ENCODE data around the gene STH.

The STH gene

DNA sequence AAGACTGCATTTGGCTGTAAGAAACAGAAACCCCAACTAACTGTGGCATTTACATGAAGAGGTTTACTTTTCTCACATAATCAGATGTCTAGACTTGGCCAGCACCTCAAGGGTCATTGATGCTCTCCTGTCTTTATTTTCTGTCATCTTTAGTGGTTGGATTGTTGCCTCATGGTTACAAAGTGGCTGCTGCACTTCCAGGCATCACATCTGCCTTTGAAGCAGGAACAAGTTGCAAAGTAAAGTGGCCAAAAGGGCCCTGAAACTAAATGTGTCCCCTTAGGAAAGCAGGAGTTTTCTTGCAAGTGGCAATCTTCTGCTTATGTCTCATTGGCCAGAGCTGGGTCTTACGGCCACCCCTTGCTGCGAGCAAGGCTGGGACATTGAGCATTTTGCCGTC, 26.5 kb upstream of the STH start:
- Histone ChIP-seq H3K4me2 (ENCODE audit: low read length) (no peak overlapping the region), H3F3A (ENCODE audit: control insufficient read depth, insufficient read depth) (no peaks in the 10 kb centered on the region), H3K27ac (ENCODE audit: low read depth, low read length) (no peak overlapping the region), H3K4me1 (ENCODE audit: control insufficient read depth, low read length) (peaks cover 11% of the 10 kb centered on the region), H3K4me3 (ENCODE audit: low read length) (no peak overlapping the region), H3K27me3 (ENCODE audit: control insufficient read depth, low read length) (peaks cover 12% of the 10 kb centered on the region; the same call in 1 of the 2 replicates), H3K79me2 (ENCODE audit: control insufficient read depth, low read length) (no peaks in the 10 kb centered on the region), H4K20me1 (ENCODE audit: control insufficient read depth, insufficient read depth, low read depth, low read length) (no peaks in the 10 kb centered on the region), H3K9me3 (ENCODE audit: control insufficient read depth, insufficient read depth, low read length) (no peaks in the 10 kb centered on the region), H3K9me2 (replicated peaks; ENCODE audit: control insufficient read depth, low read length) (no peaks in the 10 kb centered on the region), H3K36me3 (ENCODE audit: control insufficient read depth, low read length) (no peaks in the 10 kb centered on the region)
- TF ChIP-seq EZH2phosphoT487 (IDR thresholded peaks at IDR 0.05; ENCODE audit: borderline replicate concordance, low read length): no peak
- TF ChIP-seq, protein P1, sequence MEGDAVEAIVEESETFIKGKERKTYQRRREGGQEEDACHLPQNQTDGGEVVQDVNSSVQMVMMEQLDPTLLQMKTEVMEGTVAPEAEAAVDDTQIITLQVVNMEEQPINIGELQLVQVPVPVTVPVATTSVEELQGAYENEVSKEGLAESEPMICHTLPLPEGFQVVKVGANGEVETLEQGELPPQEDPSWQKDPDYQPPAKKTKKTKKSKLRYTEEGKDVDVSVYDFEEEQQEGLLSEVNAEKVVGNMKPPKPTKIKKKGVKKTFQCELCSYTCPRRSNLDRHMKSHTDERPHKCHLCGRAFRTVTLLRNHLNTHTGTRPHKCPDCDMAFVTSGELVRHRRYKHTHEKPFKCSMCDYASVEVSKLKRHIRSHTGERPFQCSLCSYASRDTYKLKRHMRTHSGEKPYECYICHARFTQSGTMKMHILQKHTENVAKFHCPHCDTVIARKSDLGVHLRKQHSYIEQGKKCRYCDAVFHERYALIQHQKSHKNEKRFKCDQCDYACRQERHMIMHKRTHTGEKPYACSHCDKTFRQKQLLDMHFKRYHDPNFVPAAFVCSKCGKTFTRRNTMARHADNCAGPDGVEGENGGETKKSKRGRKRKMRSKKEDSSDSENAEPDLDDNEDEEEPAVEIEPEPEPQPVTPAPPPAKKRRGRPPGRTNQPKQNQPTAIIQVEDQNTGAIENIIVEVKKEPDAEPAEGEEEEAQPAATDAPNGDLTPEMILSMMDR (IDR thresholded peaks at IDR 0.05; ENCODE audit: low read depth, low read length, poor library complexity, severe bottlenecking): no peak

DNA sequence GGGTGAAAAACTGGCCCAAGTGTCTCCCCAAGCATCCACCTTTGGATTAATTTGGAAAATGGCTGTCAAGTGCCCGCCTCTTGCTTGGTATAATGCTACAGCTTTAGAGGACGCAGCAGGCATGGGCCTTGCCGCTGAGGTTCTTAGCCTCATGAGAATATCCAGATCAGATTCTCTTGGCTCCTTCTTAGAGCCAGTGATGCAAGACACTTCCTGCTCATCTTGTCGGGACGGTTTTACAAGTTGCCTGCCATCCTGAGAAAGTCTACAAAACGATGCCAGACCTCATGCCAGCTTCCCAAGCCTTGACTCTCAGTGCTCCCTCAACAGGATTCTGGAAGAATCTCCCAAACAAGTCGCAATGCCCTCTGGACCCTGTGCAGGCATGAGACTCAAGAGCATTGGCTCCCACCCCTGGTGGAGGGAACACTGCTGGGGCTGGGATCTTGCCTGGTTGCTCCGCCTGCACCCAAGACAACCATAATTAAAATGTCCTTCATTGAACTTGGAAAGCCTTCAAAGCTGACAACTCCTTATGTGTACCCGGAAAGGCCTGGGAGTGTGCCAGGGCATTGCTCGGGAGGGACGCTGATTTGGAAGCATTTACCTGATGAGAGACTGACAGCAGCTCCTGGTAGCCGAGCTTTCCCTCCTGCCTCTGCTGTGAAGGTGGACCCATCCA, 25.8 kb upstream of the STH start:
- Histone ChIP-seq H3F3A (ENCODE audit: control insufficient read depth, insufficient read depth) (no peaks in the 10 kb centered on the region), H3K9me3 (ENCODE audit: control insufficient read depth, insufficient read depth, low read length) (no peaks in the 10 kb centered on the region), H3K27ac (ENCODE audit: low read depth, low read length) (no peak overlapping the region), H3K4me2 (ENCODE audit: low read length) (no peak overlapping the region), H3K4me3 (ENCODE audit: low read length) (no peak overlapping the region), H3K36me3 (ENCODE audit: control insufficient read depth, low read length) (no peaks in the 10 kb centered on the region), H3K4me1 (ENCODE audit: control insufficient read depth, low read length) (peaks cover 11% of the 10 kb centered on the region), H4K20me1 (ENCODE audit: control insufficient read depth, insufficient read depth, low read depth, low read length) (no peaks in the 10 kb centered on the region), H3K9me2 (replicated peaks; ENCODE audit: control insufficient read depth, low read length) (no peaks in the 10 kb centered on the region), H3K79me2 (ENCODE audit: control insufficient read depth, low read length) (no peaks in the 10 kb centered on the region), H3K27me3 (ENCODE audit: control insufficient read depth, low read length) (peaks cover 12% of the 10 kb centered on the region; the same call in 1 of the 2 replicates)
- no peak for TF ChIP-seq EZH2phosphoT487 (IDR thresholded peaks at IDR 0.05; ENCODE audit: borderline replicate concordance, low read length)
- TF ChIP-seq, protein P1 (IDR thresholded peaks at IDR 0.05; ENCODE audit: low read depth, low read length, poor library complexity, severe bottlenecking): no peak

- H3K4me3 ChIP-seq (ENCODE audit: low read length): no peak overlapping the region
- TF ChIP-seq, protein P1 (IDR thresholded peaks at IDR 0.05; ENCODE audit: low read depth, low read length, poor library complexity, severe bottlenecking): no peak
- TF ChIP-seq EZH2phosphoT487 (IDR thresholded peaks at IDR 0.05; ENCODE audit: borderline replicate concordance, low read length): no peak
Measured at GRCh38 chr17:45973946-45974859, 24.8 kb upstream of the STH start.

More at GRCh38 chr17:45973946-45974859, 24.8 kb upstream of the STH start:
- no peaks in the 10 kb centered on the region for H3F3A ChIP-seq (ENCODE audit: control insufficient read depth, insufficient read depth)
- no peaks in the 10 kb centered on the region for H3K79me2 ChIP-seq (ENCODE audit: control insufficient read depth, low read length)
- no peaks in the 10 kb centered on the region for H3K36me3 ChIP-seq (ENCODE audit: control insufficient read depth, low read length)
- H4K20me1 ChIP-seq (ENCODE audit: control insufficient read depth, insufficient read depth, low read depth, low read length): no peaks in the 10 kb centered on the region
- no peaks in the 10 kb centered on the region for H3K9me2 ChIP-seq (replicated peaks; ENCODE audit: control insufficient read depth, low read length)
- peaks cover 12% of the 10 kb centered on the region; the same call in 1 of the 2 replicates for H3K27me3 ChIP-seq (ENCODE audit: control insufficient read depth, low read length)
- no peak overlapping the region for H3K27ac ChIP-seq (ENCODE audit: low read depth, low read length)
- H3K9me3 ChIP-seq (ENCODE audit: control insufficient read depth, insufficient read depth, low read length): no peaks in the 10 kb centered on the region
- H3K4me2 ChIP-seq (ENCODE audit: low read length): no peak overlapping the region
- peaks cover 11% of the 10 kb centered on the region for H3K4me1 ChIP-seq (ENCODE audit: control insufficient read depth, low read length)
